ENCODE data around the gene AMN1.
A peak's percentile ranks its signal among the peaks of the same experiment; 100 is the strongest.
"Not testable (repeated sequence)": the region's sequence is repeated elsewhere in the genome, so short reads cannot be mapped to it uniquely, and the experiment has no call there.

Gene AMN1

GRCh38 chr12:31732926-31733548 is 4.2 kb upstream of the AMN1 start:
- no peak for DNase-seq

GRCh38 chr12:31731203-31731602 is 2.4 kb upstream of the AMN1 start:
- not testable (repeated sequence) for DNase-seq

- DNase-seq, result no peak
Measured at GRCh38 chr12:31729705-31730104, 884 bp upstream of the AMN1 start.

DNA sequence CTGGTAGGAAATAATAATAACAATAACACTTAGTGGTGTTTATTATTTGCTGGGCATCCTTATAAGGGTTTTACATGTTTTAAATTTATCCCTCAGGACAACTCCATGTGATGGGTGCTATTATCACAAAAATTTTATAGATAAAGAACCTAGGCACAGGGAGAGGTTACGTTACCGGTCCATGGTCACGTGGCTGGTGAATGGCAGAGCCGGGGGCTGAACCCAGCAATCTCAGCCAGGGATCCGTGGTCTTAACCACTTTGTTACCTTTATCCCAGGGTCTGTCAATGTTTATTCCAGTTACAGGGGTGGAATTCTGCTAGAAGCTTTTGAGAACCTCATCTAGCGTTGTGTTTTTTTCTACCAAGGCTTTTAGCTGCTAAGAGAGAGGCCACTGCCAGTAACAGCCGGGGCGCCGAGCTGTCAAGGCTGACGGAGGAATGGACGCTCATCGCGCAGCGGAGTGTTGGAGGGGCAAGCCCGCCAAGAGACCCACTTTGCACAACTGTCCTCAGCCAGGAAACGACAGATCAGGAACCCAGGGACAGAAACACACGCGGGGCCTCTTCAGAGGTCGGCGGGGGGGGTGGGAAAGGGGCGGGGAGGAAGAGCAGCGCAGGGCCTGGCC is 418 bp downstream of the AMN1 start:
- DNase-seq, result no peak

GRCh38 chr12:31727192-31727591 is 1.6 kb downstream of the AMN1 start:
- DNase-seq, result no peak

DNA sequence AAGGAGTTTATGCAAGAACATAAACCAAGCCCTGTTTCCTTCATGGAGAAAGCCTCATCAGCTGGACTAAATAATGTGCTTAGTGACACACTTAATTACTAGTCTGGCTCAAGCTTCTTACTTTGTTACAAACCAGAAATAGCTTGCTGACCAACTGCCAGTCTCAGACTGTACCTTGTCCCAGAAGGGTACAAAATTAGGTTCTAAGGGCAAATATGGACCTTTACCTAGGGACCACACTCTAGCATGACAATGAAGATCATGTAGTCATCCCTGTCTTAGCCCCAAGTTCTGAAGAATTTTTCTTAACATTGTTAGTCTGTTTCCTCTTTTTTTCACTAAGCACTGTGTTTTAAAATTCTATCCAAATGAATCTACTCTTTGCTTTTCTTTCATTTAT is 2.2 kb downstream of the AMN1 start:
- no peak for DNase-seq

DNA sequence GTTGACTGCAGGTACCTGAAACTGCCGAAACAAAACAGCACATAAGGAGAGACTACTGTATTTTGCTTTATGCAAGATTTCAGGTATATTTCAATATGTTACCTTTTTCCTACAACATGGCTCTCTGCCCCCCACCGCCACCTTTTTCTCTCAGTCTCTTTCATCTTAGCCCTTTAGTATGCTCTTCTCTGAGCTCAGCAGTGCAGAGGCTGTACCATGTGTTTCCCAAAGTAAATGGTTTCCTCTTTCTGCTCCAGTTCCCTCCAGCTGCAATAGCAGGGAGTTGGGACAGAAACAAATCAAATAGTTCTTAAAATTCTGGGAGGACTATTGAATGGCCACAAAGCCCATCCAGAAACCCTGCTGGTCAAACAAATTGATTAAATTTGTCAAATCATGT is 4.3 kb downstream of the AMN1 start:
- no peak for DNase-seq

DNA sequence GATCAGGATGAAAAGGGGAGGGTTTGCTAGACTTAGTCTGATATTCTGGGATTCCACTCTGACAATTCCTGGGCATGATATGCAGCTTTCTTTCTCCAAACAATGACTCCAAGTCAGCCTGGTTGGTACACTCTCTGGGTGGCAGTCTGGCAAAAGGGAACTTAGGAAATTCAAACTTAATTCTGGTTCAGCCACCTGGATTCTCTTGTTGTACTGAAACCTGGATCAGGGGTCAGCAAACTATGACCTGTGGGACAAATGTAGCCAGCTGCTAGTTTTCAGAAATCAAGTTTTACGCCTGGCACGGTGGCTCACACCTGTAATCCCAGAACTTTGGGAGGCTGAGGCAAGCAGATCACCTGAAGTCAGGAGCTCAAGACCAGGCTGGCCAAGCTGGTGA is 6.2 kb downstream of the AMN1 start:
- no peak for DNase-seq

- DNase-seq, result not testable (repeated sequence)
Measured at GRCh38 chr12:31718542-31719198, 10.2 kb downstream of the AMN1 start.

- not testable (repeated sequence) for DNase-seq
Measured at GRCh38 chr12:31716998-31717397, 11.8 kb downstream of the AMN1 start.

GRCh38 chr12:31715283-31715825 is 13.5 kb downstream of the AMN1 start:
- DNase-seq, result no peak

GRCh38 chr12:31714406-31715271 is 14.2 kb downstream of the AMN1 start:
- no peak for DNase-seq

DNA sequence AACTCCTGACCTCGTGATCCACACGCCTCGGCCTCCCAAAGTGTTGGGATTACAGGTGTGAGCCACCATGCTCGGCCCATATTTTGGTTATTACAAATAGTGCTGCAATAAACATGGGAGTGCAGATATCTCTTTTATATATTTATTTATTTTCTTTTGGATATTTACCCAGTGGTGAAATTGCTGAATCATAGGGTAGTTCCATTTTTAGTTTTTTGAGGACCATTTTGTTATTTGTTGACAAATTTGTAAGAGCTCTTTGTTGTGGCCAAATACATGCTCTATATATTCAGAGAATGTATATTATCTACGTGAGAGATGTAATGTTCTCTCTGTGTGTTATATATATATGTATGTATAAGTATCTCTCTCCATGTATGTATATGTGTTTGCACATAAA is 15.9 kb downstream of the AMN1 start:
- DNase-seq, result no peak

DNA sequence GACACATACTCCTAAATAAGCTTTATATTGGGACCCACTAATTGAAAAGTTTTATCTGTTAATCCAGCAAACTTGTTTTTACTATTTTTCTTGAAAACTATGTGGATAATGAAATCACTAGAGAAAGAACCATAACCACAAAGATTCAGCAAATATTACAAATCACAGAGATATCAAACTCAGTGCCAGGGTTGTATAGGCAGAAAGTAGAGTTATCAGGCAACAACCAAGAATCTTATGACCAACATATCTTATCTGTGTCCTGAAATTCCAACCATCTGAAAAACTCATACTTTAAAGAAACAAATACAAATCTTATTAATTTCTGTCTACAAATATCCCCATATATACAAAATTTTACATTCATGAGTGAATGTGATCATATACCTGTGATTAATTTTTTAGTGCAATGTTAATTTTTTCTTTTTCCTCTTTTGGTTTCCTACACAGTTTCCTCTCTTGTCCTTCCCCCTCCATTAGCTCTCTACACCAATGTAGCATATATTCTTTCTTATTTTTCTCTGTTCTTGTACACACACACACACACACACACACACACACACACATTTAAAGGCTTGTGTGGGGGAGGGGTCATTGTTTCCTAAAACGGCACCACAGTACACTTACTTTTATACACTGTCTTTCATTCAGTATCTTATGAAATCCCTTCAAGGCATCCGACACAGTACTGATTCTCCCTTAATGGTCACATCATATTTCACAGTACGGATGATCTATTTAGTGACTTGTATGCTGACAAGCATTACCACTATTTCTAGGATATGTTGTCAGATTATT is 18.6 kb downstream of the AMN1 start:
- no peak for DNase-seq

- DNase-seq, result not testable (repeated sequence)
Measured at GRCh38 chr12:31708118-31708517, 20.7 kb downstream of the AMN1 start.

DNA sequence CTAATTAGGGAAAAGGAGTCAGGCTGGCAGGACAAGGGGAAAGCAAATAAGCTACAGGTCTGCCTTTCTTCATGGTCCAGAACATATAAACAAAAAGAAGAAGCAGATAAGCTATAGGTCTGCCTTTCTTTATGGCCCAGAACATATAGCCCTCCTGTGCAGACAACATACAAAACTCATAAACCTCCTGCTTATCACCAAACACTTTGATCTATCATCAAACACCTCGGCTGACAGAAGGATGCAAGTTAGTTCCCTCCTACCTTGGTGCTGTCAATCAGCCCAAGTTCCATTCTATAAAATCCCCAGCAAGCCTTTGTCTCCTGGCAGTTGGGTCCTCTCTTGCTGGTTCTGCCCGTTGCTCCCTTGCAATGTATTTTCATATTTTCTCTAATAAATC is 23.2 kb downstream of the AMN1 start:
- no peak for DNase-seq

DNA sequence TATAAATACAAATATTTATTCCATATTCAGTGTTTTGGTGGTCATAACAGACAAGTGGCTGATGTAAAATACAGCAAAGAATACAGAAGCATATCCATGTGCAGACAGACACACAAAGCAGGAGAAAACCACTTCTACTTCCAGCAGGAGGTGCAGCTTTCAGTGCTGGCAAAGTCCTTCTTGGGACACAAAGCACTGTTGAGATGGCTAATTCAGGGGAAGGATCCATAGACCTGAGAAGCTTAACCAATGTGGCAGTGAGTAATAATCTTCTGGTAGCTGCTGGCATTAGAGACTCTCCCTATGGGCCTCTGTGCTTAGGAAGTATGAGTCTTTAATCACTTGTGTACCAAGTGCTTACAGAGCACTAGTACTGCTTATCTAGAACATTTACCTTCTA is 26.8 kb downstream of the AMN1 start:
- DNase-seq, result no peak

- DNase-seq, result not testable (repeated sequence)
Measured at GRCh38 chr12:31689921-31690320, 38.9 kb downstream of the AMN1 start.

DNA sequence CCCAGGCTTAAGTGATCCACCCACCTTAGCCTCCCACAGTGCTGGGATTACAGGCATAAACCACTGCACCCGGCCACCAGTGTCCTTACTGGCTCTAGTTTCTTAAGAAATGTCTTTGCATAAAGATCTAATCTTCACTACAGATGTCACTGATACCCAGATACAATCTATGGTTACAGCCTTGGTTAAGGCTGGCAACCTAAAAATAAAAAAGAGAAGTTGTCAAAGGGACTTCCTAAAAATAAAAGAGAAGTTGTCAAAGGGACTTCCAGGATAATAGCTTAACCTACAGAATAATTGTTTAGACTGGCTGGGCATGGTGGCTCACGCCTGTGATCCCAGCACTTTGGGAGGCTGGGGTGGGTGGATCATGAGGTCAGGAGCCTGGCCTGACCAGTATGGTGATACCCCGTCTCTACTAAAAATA is 41.7 kb downstream of the AMN1 start:
- DNase-seq, result no peak

DNA sequence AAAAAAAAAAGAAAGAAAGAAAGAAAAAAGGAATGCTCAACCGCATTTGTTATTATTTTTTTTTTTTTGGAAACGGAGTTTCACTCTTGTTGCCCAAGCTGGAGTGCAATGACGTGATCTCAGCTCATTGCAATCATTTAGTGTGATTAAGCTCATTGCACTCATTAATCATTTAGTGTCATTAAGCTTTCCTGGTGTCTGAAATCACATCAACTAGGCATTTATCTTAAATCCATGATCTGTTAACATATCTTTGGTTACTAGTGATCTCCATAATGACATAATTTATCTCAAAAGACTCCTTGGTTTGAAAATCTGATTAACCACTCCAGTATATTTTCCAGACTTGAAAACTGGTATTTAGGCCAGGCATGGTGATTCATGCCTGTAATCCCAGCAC is 43.0 kb downstream of the AMN1 start:
- no peak for DNase-seq

- peak; percentile 66 for DNase-seq
Measured at GRCh38 chr12:31682136-31682962, 46.5 kb downstream of the AMN1 start.
